Stimulated activated naive CD8-positive, alpha-beta T cell treated with anti-CD3 and anti-CD28 coated beads, Interleukin-15, amount 100 ng/mL, for 72 hours (primary cell): ENCODE measurements around the gene HDDC2.
"Not testable (repeated sequence)": the region's sequence is repeated elsewhere in the genome, so short reads cannot be mapped to it uniquely, and the experiment has no call there.

Experiments used
- ATAC-seq: fragments of 150-1000 bp; cut with Tn5 transposase; 2 replicates; pipeline ENCODE4 v1.10.0; 2021; ENCODE audit warnings: mild to moderate bottlenecking, moderate library complexity
- DNase-seq, 2 donors: peaks; one replicate each; pipeline ENCODE4 v3.0.0; 2021 to 2022
- H3K27ac Mint-ChIP-seq, 2 donors: one replicate each; pipeline ENCODE4 v1.8.0; 2022; ENCODE audit warnings: mild to moderate bottlenecking in 2 of 2, mixed read lengths in 2 of 2, moderate library complexity in 2 of 2
- H3K27me3 Mint-ChIP-seq: one replicate; pipeline ENCODE4 v1.8.0; 2022; ENCODE audit warnings: mixed read lengths
- H3K4me1 Mint-ChIP-seq: one replicate; pipeline ENCODE4 v1.8.0; 2022; ENCODE audit warnings: mild to moderate bottlenecking, mixed read lengths
- H3K4me3 Mint-ChIP-seq, 2 donors: one replicate each; pipeline ENCODE4 v1.8.0; 2022; ENCODE audit warnings: mild to moderate bottlenecking in 2 of 2, mixed read lengths in 2 of 2, moderate library complexity in 1 of 2
- H3K9me3 Mint-ChIP-seq, 2 donors: one replicate each; pipeline ENCODE4 v1.8.0; 2022; ENCODE audit warnings: mixed read lengths in 2 of 2

Gene HDDC2

DNA sequence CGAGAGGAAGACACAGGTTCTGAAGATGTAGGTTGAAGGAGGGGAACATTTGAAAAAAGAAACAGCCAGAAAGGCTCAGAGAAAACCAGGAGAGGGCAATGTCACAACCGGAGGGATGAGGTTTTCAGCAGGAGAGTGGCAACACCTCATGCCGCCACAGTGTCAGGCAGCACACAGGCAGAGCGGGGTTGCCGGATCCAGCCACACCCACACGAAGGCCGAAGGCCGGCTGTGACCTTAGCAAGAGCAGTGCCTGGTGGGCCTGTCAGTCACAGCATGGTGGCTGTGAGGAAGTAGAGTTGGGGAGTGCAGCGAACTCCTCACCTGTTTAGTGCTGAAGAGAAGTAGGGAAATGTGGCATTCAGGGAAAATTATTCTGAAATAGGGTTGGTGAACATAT, 14.0 kb downstream of the HDDC2 start:
- ATAC-seq = no peak
- no peak for DNase-seq
- Mint-ChIP-seq H3K4me1 (peaks cover 16% of the 10 kb centered on the region), H3K27me3 (no peaks in the 10 kb centered on the region), H3K4me3 (no peak overlapping the region), H3K9me3 (peaks cover 29 to 42% of the 10 kb centered on the region in 2 donors), H3K27ac (no peak overlapping the region)

DNA sequence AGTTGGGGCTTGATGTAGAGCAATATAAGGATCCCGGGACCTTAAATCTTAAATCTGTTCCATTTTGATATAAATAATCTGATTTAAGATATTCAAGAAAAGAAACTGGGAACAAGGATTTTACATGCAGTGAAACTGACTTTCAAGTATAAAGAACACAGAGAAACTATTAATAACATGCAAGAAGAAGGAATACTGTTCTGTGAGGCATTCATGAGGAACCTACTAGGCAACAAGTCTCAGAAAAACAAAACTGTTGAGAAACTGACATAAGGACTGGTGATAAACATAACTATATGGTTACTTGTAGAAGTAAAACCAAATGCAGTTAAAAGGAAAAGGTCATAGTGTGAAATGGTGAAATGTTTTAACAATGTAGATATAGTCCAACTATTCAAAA, 15.8 kb downstream of the HDDC2 start:
- DNase-seq (no peak), ATAC-seq (no peak)
- no peak overlapping the region for H3K4me3 Mint-ChIP-seq
- no peaks in the 10 kb centered on the region for H3K27me3 Mint-ChIP-seq
- H3K9me3 Mint-ChIP-seq = peaks cover 35 to 47% of the 10 kb centered on the region in 2 donors
- no peak overlapping the region for H3K27ac Mint-ChIP-seq
- peaks cover 30% of the 10 kb centered on the region for H3K4me1 Mint-ChIP-seq

- ATAC-seq = no peak
- H3K4me1 Mint-ChIP-seq = peaks cover 35% of the 10 kb centered on the region
- H3K27me3 Mint-ChIP-seq = no peaks in the 10 kb centered on the region
- DNase-seq = no peak
- no peak overlapping the region for H3K27ac Mint-ChIP-seq
- H3K4me3 Mint-ChIP-seq = no peak overlapping the region
- peaks cover 35 to 47% of the 10 kb centered on the region in 2 donors for H3K9me3 Mint-ChIP-seq
These were observed 16.4 kb downstream of the HDDC2 start for GRCh38 chr6:125285353-125285752.

DNA sequence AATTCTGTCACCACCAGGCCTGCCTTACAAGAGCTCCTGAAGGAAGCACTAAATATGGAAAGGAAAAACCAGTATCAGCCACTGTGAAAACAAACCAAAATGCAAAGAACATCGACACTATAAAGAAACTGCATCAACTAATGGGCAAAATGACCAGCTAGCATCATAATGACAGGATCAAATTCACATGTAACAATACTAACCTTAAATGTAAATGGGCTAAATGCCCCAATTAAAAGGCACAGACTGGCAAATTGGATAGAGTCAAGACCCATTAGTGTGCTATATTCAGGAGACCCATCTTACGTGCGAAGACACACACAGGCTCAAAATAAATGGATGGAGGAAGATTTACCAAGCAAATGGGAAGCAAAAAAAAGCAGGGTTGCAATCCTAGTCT, 19.3 kb downstream of the HDDC2 start:
- Mint-ChIP-seq H3K4me1 (peaks cover 43% of the 10 kb centered on the region), H3K9me3 (peaks cover 25 to 36% of the 10 kb centered on the region in 2 donors)
- not testable (repeated sequence) for DNase-seq, H3K27me3 Mint-ChIP-seq, H3K4me3 Mint-ChIP-seq, H3K27ac Mint-ChIP-seq, ATAC-seq

DNA sequence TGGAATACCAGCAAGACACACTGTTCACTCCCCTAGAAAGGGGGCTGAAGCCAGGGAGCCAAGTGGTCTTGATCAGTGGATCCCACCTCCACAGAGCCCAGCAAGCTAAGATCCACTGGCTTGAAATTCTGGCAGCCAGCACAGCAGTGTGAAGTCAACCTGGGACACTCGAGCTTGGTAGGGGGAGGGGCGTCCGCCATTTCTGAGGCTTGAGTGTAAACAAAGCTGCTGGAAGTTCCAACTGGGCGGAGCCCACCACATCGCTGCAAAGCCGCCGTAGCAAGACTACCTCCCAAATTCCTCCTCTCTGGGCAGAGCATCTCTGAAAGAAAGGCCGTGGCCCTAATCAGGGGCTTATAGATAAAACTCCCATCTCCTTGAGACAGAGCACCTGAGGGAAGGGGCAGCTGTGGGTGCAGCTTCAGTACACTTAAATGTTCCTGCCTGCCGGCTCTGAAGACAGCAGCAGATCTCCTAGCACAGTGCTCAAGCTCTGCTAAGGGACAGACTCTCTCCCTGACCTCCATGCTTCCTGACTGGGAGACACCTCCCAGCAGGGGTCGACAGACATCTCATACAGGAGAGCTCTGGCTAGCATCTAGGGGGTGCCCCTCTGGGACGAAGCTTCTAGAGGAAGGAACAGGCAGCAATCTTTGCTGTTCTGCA, 21.3 kb downstream of the HDDC2 start:
- H3K27me3 Mint-ChIP-seq, H3K4me3 Mint-ChIP-seq, ATAC-seq, DNase-seq: not testable (repeated sequence)
- Mint-ChIP-seq H3K27ac (peak overlapping the region; percentile 36 to 69), H3K9me3 (peaks cover 17 to 25% of the 10 kb centered on the region in 2 donors), H3K4me1 (peaks cover 41% of the 10 kb centered on the region)

GRCh38 chr6:125279961-125280360, 21.8 kb downstream of the HDDC2 start:
- H3K9me3 Mint-ChIP-seq = peaks cover 13 to 19% of the 10 kb centered on the region in 2 donors
- peak; percentile 37 for ATAC-seq
- peaks cover 41% of the 10 kb centered on the region for H3K4me1 Mint-ChIP-seq

DNA sequence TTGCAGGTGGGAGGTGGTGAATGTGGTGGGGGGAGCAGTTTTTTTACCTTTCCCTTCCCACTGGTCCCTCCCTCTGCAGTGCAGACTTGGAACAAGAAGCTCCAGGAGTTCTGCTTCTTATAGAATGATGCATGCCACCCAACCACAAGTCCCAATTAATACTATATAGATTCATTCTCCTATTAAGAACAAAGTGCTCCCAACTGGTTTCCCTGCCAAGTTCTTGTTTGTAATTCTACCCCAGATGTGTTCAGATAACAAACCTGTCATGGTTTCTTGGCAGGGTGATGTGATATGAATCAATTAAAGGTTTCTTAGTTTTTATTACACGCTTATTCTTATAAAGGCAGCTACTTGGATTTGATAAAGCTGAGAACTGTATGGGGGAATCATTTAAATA, 23.9 kb downstream of the HDDC2 start:
- no peak overlapping the region for H3K4me3 Mint-ChIP-seq
- H3K27ac Mint-ChIP-seq = no peak overlapping the region
- no peaks in the 10 kb centered on the region for H3K27me3 Mint-ChIP-seq
- H3K9me3 Mint-ChIP-seq = peaks cover 6% of the 10 kb centered on the region in 2 donors
- ATAC-seq (no peak), DNase-seq (no peak)
- peaks cover 32% of the 10 kb centered on the region for H3K4me1 Mint-ChIP-seq

More at GRCh38 chr6:125279961-125280360, 21.8 kb downstream of the HDDC2 start:
- H3K27me3 Mint-ChIP-seq = no peaks in the 10 kb centered on the region
- no peak overlapping the region for H3K4me3 Mint-ChIP-seq
- DNase-seq = no peak
- H3K27ac Mint-ChIP-seq = peak overlapping the region in 1 of 2 donors; percentile 33

DNA sequence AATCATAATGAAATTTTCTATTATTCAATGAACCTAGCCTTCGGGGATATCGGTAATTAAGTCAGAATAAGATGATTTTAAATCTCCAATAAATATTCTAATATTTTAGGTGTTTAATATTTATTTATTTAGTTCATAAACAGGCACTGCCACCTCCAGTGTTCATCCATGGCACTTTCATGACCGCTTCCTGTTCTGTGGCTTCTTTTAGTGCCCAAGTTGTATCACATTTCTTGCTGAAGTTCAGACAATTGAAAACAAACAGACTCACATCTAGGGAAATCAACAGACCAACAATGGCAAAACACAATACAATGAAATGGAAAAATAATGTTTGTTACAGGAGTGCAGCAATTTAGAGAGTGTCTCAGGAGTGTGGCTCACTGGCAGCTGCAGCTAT, 26.0 kb downstream of the HDDC2 start:
- Mint-ChIP-seq H3K4me3 (no peak overlapping the region), H3K27ac (peak overlapping the region in 1 of 2 donors; percentile 46), H3K27me3 (no peaks in the 10 kb centered on the region), H3K4me1 (peaks cover 16% of the 10 kb centered on the region), H3K9me3 (no peaks in the 10 kb centered on the region)
- ATAC-seq (no peak), DNase-seq (no peak)

GRCh38 chr6:125274935-125275334, 26.8 kb downstream of the HDDC2 start:
- Mint-ChIP-seq H3K27ac (no peak overlapping the region), H3K4me3 (no peak overlapping the region)

DNA sequence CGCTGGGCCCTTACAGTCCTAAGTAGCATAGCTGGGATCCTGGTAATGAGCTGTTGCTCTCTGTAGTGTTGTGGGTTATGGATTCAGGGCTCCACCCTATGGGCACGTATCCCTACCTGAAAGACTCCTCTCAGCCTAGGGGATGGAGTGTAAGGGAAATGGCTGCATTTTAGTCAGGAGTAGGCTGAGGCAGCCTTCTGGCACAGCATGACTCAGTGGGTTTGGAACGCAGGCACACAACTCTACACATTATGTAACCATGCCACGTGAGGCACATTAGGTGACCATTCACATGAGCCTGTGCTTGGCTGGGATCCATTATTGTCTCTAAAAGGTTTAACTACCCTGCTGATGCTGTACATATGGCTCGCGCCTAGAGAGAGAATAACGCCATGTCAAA, 27.8 kb downstream of the HDDC2 start:
- DNase-seq (no peak), ATAC-seq (no peak)
- H3K27ac Mint-ChIP-seq = no peak overlapping the region
- H3K4me3 Mint-ChIP-seq = no peak overlapping the region
- H3K27me3 Mint-ChIP-seq = no peaks in the 10 kb centered on the region
- peaks cover 7% of the 10 kb centered on the region for H3K4me1 Mint-ChIP-seq
- H3K9me3 Mint-ChIP-seq = no peaks in the 10 kb centered on the region

More at GRCh38 chr6:125274935-125275334, 26.8 kb downstream of the HDDC2 start:
- Mint-ChIP-seq H3K27me3 (no peaks in the 10 kb centered on the region), H3K4me1 (peaks cover 11% of the 10 kb centered on the region), H3K9me3 (no peaks in the 10 kb centered on the region)
- DNase-seq = no peak
- no peak for ATAC-seq

DNA sequence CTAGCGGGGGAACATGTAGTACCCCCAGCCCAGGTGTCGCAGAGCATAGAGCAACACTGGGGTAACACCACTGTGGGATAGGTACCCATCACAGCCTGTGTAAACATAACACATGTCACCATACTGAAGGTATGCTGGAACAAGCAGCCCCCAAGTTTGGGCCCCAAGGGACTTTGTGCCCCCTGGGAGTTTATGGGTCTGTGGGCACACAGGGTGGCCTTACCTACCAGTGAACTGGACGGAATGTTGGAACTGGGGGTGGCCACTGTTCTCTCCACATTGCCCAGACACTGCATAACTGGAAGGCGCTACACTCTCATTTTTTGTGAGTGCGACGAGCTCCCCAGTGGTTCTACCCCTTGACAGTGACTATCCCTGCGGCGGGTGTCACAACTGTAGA, 28.5 kb downstream of the HDDC2 start:
- DNase-seq (no peak), ATAC-seq (peak; percentile 15)
- H3K4me3 Mint-ChIP-seq = no peak overlapping the region
- no peaks in the 10 kb centered on the region for H3K4me1 Mint-ChIP-seq
- H3K27ac Mint-ChIP-seq = no peak overlapping the region
- H3K27me3 Mint-ChIP-seq = no peaks in the 10 kb centered on the region
- H3K9me3 Mint-ChIP-seq = no peaks in the 10 kb centered on the region

- ATAC-seq (peak; percentile 9), DNase-seq (no peak)
- Mint-ChIP-seq H3K4me1 (no peaks in the 10 kb centered on the region), H3K27me3 (no peaks in the 10 kb centered on the region), H3K4me3 (no peak overlapping the region), H3K9me3 (no peaks in the 10 kb centered on the region), H3K27ac (no peak overlapping the region)
These were observed 30.1 kb downstream of the HDDC2 start for GRCh38 chr6:125271486-125272159.

- H3K27ac Mint-ChIP-seq = no peak overlapping the region
- H3K9me3 Mint-ChIP-seq = no peaks in the 10 kb centered on the region
- no peak for ATAC-seq
- DNase-seq = no peak
- H3K4me3 Mint-ChIP-seq = no peak overlapping the region
- H3K27me3 Mint-ChIP-seq = no peaks in the 10 kb centered on the region
- no peaks in the 10 kb centered on the region for H3K4me1 Mint-ChIP-seq
These were observed 31.4 kb downstream of the HDDC2 start for GRCh38 chr6:125270380-125270779.

- ATAC-seq = no peak
- DNase-seq = no peak
- Mint-ChIP-seq H3K4me1 (no peaks in the 10 kb centered on the region), H3K27ac (peak overlapping the region in 1 of 2 donors; percentile 54), H3K9me3 (no peaks in the 10 kb centered on the region), H3K4me3 (no peak overlapping the region), H3K27me3 (no peaks in the 10 kb centered on the region)
These were observed 32.3 kb downstream of the HDDC2 start for GRCh38 chr6:125269328-125269985.

GRCh38 chr6:125268765-125269164, 33.0 kb downstream of the HDDC2 start:
- Mint-ChIP-seq H3K27ac (no peak overlapping the region), H3K4me1 (no peaks in the 10 kb centered on the region), H3K4me3 (no peak overlapping the region), H3K27me3 (no peaks in the 10 kb centered on the region), H3K9me3 (no peaks in the 10 kb centered on the region)
- no peak for DNase-seq
- ATAC-seq = no peak
